Prostate gland (tissue), 2 donors: ENCODE results near the gene TAS2R8. TPM values are rescaled to one million over a fixed set of nuclear protein-coding genes. Genes with fewer than 3 reads are reported as not detected.

Experiments used
- DNase-seq: peaks from one replicate; pipeline ENCODE4 v3.0.0-alpha.2; 2019; ENCODE audit warnings: low spot score
- H3K27ac ChIP-seq, 2 donors: fragments of 200-600 bp; sonication (generic); 2 replicates each; pipeline ENCODE4 v1.5.1; 2017 to 2019
- H3K27me3 ChIP-seq: fragments of 200-600 bp; sonication (generic); replicated peaks from 2 replicates; pipeline ENCODE4 v1.5.1; 2019; ENCODE audit not compliant: insufficient read depth
- H3K36me3 ChIP-seq, 2 donors: fragments of 200-600 bp; sonication (generic); 1 replicate in 1 of 2; 2 replicates in 1 of 2; pipeline versions ENCODE4 v1.5.1 to v1.8.1; 2017 to 2019
- H3K4me1 ChIP-seq: fragments of 200-600 bp; sonication (generic); replicated peaks from 2 replicates; pipeline ENCODE4 v1.5.1; 2019
- H3K4me3 ChIP-seq, 2 donors: fragments of 200-600 bp; sonication (generic); 2 replicates each; pipeline ENCODE4 v1.5.1; 2017 to 2019
- H3K9me3 ChIP-seq: fragments of 200-600 bp; sonication (generic); 2 replicates; pipeline ENCODE4 v1.5.1; 2017
- POLR2A ChIP-seq: fragments of 450-650 bp; IDR thresholded peaks from one replicate; pipeline ENCODE4 v1.6.1; 2016; ENCODE audit warnings: antibody characterized with exemption, mild to moderate bottlenecking
- POLR2AphosphoS5 ChIP-seq: sonication (generic); formaldehyde crosslinking; IDR thresholded peaks from one replicate; pipeline ENCODE4 v1.6.1; 2017; ENCODE audit warnings: antibody characterized with exemption
- WGBS: methylation state at CpG from one replicate; pipeline ENCODE4 v1.1.5; 2018; 5-methylcytosine and 5-hydroxymethylcytosine counted together
- intact Hi-C: fragments of 100-400 bp; cut with DNase I; formaldehyde crosslinking; loops from one replicate; pipeline ENCODE4 v1.14.2; 2022
- total RNA-seq, 2 donors: library from RNA; depleted of rRNA; stranded (reverse); fragments of >200 nt; gene quantifications; one replicate each; pipeline ENCODE4 v1.1.0, GENCODE V29; 2016
- TF ChIP-seq, protein P1 (sequence below), 4 experiments: fragments of 200-600 bp in 2 of 4; fragments of 450-650 bp in 2 of 4; sonication (generic) in 2 of 4; IDR thresholded peaks; 1 replicate in 3 of 4; 2 replicates in 1 of 4; pipeline ENCODE4 v1.5.1; 2016 to 2019; ENCODE audit warnings: antibody characterized with exemption in 4 of 4, mild to moderate bottlenecking in 2 of 4, moderate library complexity in 2 of 4

The TAS2R8 gene
- total RNA-seq, 2 donors from 2014 or later = not detected

DNA sequence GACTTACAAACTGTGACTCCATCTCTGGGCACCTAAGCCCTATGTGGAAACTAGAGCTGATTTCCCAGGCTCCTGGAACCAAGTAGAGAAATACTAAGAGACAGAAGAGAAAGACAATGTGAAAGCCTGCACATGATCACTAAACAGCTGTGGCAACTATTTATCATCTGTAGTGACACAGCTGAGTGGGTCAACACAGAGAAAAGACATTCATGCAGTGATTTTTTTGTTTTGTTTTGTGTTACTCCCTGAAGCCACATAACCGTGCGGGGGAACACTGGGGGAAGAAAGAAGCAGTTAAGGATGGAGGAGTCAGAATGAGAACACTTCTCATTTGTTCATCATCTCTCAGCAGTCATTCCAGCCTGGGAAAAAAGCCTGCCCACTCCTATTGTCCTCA, 40.7 kb upstream of the TAS2R8 start:
- 66% methylated on average over 2 of the region's 2 CpGs for WGBS
- H3K4me1 ChIP-seq = no peaks in the 10 kb centered on the region
- intact Hi-C loops = no loop called here
- TF ChIP-seq POLR2A (no peak), POLR2AphosphoS5 (no peak)
- TF ChIP-seq, protein P1, sequence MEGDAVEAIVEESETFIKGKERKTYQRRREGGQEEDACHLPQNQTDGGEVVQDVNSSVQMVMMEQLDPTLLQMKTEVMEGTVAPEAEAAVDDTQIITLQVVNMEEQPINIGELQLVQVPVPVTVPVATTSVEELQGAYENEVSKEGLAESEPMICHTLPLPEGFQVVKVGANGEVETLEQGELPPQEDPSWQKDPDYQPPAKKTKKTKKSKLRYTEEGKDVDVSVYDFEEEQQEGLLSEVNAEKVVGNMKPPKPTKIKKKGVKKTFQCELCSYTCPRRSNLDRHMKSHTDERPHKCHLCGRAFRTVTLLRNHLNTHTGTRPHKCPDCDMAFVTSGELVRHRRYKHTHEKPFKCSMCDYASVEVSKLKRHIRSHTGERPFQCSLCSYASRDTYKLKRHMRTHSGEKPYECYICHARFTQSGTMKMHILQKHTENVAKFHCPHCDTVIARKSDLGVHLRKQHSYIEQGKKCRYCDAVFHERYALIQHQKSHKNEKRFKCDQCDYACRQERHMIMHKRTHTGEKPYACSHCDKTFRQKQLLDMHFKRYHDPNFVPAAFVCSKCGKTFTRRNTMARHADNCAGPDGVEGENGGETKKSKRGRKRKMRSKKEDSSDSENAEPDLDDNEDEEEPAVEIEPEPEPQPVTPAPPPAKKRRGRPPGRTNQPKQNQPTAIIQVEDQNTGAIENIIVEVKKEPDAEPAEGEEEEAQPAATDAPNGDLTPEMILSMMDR (IDR thresholded peaks at IDR 0.05) = no peak
- no peak for DNase-seq
- H3K27ac ChIP-seq = no peak overlapping the region
- H3K36me3 ChIP-seq = no peaks in the 10 kb centered on the region
- H3K4me3 ChIP-seq = no peak overlapping the region
- no peaks in the 10 kb centered on the region for H3K9me3 ChIP-seq
- no peaks in the 10 kb centered on the region for H3K27me3 ChIP-seq

DNA sequence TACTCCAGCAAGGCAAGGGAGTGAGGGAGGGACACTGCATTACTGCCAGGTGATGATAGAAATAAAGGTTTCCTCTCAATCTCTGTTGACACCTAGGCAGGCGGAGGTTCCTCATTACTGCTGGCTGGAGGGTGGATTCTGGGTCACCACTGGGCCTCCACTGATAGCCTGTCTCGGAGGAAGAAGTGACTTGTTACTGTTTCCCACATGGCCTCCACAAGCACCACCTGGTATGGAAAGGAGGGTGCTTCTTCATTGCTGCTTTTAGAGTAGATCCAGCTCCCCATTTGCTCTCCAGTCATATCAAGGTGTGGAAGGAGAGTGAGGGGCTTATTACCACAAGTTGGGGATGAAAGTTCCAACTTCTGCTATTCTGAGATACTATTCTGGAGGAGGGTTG, 35.8 kb upstream of the TAS2R8 start:
- no peaks in the 10 kb centered on the region for H3K4me1 ChIP-seq
- H3K36me3 ChIP-seq = no peaks in the 10 kb centered on the region
- H3K27me3 ChIP-seq = no peaks in the 10 kb centered on the region
- H3K4me3 ChIP-seq = no peak overlapping the region
- TF ChIP-seq POLR2AphosphoS5 = no peak
- TF ChIP-seq POLR2A = no peak
- TF ChIP-seq, protein P1 (IDR thresholded peaks at IDR 0.05) = no peak
- H3K9me3 ChIP-seq = no peaks in the 10 kb centered on the region
- WGBS = 100% methylated on average over 2 of the region's 2 CpGs
- no peak for DNase-seq
- intact Hi-C loops = no loop called here
- no peak overlapping the region for H3K27ac ChIP-seq

DNA sequence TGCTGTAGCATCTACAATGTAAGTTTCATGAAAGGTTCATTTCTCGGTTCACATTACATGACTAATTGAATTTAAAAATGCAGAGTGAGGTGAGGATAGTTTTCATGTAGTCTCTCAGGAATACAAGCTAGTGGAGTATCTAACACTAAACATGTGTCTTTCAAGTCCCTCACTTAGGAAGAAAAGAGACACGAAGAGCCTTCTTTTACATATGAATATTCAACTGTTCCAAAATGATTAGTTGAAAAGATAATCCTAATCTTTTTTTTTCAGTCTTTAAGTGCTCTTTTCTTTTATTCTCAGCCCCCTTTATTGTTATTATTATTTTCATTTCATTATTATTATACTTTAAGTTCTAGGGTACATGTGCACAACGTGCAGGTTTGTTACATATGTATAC, 31.4 kb upstream of the TAS2R8 start:
- WGBS = 85% methylated on average over 3 of the region's 3 CpGs
- TF ChIP-seq POLR2A = no peak
- no peak for TF ChIP-seq POLR2AphosphoS5
- TF ChIP-seq, protein P1 (IDR thresholded peaks at IDR 0.05) = no peak
- no peak overlapping the region for H3K4me3 ChIP-seq
- H3K36me3 ChIP-seq = no peaks in the 10 kb centered on the region
- intact Hi-C loops = no loop called here
- no peaks in the 10 kb centered on the region for H3K9me3 ChIP-seq
- no peak overlapping the region for H3K27ac ChIP-seq
- DNase-seq = no peak
- no peaks in the 10 kb centered on the region for H3K27me3 ChIP-seq
- no peaks in the 10 kb centered on the region for H3K4me1 ChIP-seq

DNA sequence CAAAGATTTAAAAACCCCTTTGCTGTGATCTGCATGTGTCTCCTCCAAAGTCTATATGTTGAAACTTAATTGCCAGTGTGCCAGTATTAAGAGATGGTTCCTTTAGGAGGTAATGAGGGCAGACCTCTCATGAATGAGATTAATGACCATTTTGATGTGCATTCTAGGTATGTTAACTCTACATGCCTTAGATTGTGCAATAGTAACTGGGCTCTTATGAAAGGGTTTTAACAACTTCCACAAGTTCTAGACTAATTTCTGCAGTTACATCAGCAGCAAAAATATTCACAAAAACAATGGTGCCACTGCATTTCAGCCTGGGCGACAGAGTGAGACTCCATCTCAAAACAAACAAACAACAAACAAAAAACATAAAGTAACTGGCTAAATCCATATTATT, 22.9 kb upstream of the TAS2R8 start:
- DNase-seq = no peak
- Histone ChIP-seq H3K4me1 (no peaks in the 10 kb centered on the region), H3K36me3 (no peaks in the 10 kb centered on the region), H3K4me3 (no peak overlapping the region), H3K27me3 (no peaks in the 10 kb centered on the region), H3K9me3 (no peaks in the 10 kb centered on the region), H3K27ac (no peak overlapping the region)
- 100% methylated on average over 1 of the region's 1 CpG for WGBS
- TF ChIP-seq POLR2A (no peak), POLR2AphosphoS5 (no peak)
- TF ChIP-seq, protein P1 (IDR thresholded peaks at IDR 0.05) = no peak
- intact Hi-C loops = no loop called here

DNA sequence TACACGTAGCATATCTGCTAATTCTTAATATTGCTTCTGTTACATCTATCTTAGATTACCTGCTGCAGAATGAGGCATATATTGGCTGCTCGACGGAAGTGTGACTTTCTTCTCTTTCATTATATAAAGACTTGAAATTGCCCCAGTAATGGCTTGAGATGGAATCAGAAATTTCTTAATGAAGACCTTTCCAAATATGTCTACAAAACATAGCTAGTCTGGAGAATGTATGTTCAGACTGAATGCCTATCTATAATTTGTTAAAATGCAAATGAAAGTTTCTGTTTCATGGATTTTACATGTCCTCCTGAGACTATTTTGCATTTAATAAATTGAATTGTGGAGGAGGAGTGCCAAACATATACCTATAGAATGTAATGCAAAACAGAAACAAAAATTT, 19.2 kb upstream of the TAS2R8 start, which contains the start of gene TAS2R10:
Gene TAS2R10, minus strand, starts transcription at position 101 of the 400 bp plus-strand sequence. Its CDS starts 89 bp downstream, at position 12.
- WGBS = 77% methylated on average over 3 of the region's 3 CpGs

More for the DNA sequence above, 19.2 kb upstream of the TAS2R8 start, which contains the start of gene TAS2R10:
- no peaks in the 10 kb centered on the region for H3K27me3 ChIP-seq
- H3K27ac ChIP-seq = no peak within 1 kb of the TSS
- no peak within 1 kb of the TSS for H3K4me3 ChIP-seq
- no peaks in the 10 kb centered on the region for H3K36me3 ChIP-seq
- H3K4me1 ChIP-seq = no peaks in the 10 kb centered on the region
- TF ChIP-seq POLR2A (no peak), POLR2AphosphoS5 (no peak)
- TF ChIP-seq, protein P1 (IDR thresholded peaks at IDR 0.05) = no peak
- intact Hi-C loops = no loop called here
- no peaks in the 10 kb centered on the region for H3K9me3 ChIP-seq
- no peak for DNase-seq
